Smooth muscle cell of the pulmonary artery (primary cell): Measurements from ENCODE around the gene PNMA8C. TPM values are rescaled to one million over a fixed set of nuclear protein-coding genes. Genes with fewer than 3 reads are reported as not detected.

ENCODE experiments used
- total RNA-seq: library from RNA; depleted of rRNA; stranded (reverse); fragments of >200 nt; gene quantifications from 2 replicates; pipeline ENCODE4 v1.2.3, GENCODE V29; 2014

Gene PNMA8C
- 0.39 and 0.50 TPM in 2 replicates for total RNA-seq

DNA sequence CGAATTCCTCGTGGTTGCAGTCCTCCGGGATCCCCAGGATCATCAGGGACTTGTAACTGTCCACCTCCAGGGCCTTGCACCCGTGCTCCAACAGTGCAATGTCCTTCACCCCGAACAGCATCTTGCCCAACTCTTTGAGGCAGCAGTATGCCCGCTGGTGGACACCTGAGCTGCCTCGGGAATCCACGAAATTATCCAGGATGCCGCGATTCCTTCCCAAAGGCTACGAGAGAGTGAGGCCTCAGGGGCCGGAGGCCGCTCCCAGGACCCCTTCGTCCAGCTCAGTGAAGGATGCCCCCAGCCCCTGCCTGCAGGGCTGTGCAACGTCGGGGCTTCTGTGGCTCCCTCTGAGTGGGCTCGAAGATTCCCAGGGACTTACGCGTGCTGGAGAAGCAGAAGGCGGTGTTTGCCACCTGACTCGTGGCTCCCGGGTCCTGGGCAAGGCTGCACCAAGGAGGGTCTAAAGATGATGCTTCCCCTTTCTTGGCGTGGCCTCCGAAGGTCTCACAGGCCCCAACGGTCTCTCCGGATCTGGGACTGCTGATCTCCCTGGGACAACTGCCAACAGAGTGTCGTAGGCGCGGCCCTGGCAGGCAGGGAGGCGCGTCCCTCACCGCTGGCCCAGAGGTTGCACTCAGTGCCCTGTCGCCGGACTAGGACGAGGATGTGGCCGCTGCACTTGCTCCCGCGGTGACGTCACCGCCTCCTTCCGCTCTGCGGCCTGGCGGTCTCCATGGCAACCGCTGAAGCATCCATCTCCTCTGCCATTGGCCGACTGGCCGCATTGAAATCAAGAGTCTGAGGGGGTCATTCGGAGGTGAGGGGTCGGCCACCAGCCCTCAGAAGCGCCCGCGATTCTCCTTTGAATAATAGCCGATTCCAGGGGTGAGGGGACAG is at the start of gene PNMA8C:
Gene PNMA8C (minus strand): TSS at position 698 of the 897 bp plus-strand sequence. CDS start 577 bp downstream, at position 121.

DNA sequence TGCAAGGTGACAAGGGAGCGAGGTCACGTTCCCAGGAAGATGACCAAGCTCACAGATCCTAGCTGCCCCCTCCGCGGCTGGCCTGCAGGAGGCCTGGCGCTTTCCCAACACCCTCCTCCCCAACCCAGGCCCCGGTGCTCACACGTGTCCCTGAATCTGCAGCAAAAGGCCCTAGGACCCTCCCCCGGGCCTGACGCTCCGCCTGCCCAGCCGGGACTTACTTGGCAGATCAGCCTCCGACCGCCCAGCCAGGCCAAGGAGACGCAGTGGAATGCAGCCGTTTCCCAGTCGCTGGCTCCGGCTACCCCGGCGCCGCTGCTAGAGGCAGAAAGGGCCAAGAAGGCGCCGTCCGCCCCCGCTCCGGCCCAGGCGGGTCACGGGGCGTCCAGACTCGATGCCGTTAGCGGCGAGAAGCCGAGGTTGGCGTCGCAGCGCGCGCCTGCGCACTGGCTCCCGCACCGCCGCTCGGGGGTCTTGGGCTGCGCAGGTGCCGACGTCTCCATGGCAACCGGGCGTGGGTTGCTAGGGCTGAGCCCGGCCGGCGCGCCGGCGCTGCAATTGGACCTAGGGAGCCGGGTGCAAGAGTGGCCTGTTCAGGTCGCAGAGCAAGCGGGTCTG is 42.5 kb upstream of the PNMA8C start, which contains the start of gene PNMA8A:
Gene PNMA8A (minus strand): TSS at position 448 of the 618 bp plus-strand sequence. CDS start 528 bp downstream, outside the sequence.

DNA sequence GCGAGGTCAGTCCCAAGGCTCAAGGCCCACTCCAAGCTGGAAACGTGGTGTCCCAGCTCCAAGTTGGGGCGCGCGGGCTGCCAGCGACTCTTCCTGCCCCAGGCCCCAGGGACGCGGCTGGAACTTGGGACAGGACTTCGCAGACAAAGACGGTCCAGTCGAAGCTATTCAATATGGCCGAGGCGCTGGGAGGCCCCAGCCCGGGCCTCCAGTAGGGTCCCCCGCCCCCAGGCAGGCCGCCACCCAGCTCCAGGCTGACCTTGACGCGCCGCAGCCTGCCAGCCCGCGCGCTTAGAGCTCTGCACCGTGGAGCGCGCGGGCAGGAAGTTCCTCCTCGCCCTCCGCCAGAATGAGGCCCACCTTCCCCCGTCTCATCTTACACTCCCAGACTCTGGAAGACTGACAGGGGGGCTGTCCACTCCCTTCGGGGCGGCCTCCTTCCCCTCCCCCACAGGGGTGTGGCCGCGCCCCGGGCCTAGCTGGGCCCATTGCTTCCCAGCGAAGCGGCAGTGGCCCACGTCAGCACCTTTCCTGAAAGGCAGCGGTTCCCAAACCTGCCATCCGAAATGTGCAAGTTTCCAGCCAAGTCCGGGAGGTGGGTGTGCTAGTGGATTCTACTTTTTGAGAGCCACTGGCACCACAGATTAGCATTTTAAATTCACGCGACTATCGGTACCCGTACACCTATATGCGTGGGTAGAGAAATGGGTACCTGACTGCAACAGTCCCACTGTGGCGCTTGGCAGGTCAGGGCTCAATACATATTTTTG is 15.3 kb downstream of the PNMA8C start, which contains the start of gene CCDC8:
Gene CCDC8 (minus strand): TSS at position 303 of the 770 bp plus-strand sequence. CDS start 754 bp downstream, outside the sequence.

Other genes starting within 250 kb of the PNMA8C start
- not detected in 2 replicates for gene IGFL1, start 199.2 kb downstream of the PNMA8C start, total RNA-seq
- 0.13 and 2.8 TPM in 2 replicates for gene HIF3A, start 131.9 kb downstream of the PNMA8C start, total RNA-seq
- gene PPP5C, start 81.8 kb downstream of the PNMA8C start, total RNA-seq, result 37.9 and 43.2 TPM in 2 replicates
- 20.0 and 21.8 TPM in 2 replicates for gene CCDC8, start 15.4 kb downstream of the PNMA8C start, total RNA-seq
- 3.2 and 6.1 TPM in 2 replicates for gene PNMA8A, start 42.6 kb upstream of the PNMA8C start, total RNA-seq
- gene PNMA8B, start 66.9 kb upstream of the PNMA8C start, total RNA-seq, result 0.96 and 1.6 TPM in 2 replicates
- gene CALM3, start 172.4 kb upstream of the PNMA8C start, total RNA-seq, result 185 and 240 TPM in 2 replicates
- 20.0 and 34.8 TPM in 2 replicates for gene PTGIR, start 196.2 kb upstream of the PNMA8C start, total RNA-seq
- gene GNG8, start 207.3 kb upstream of the PNMA8C start, total RNA-seq, result not detected in 2 replicates
- 6.6 and 6.8 TPM in 2 replicates for gene DACT3, start 232.2 kb upstream of the PNMA8C start, total RNA-seq